ENCODE data around the gene DGCR8. TPM values are rescaled to one million over a fixed set of nuclear protein-coding genes. Genes with fewer than 3 reads are reported as not detected.

The DGCR8 gene
- total and polyA plus RNA-seq, 10 donors = 7.8 to 62.7 (median 31.4) TPM

DNA sequence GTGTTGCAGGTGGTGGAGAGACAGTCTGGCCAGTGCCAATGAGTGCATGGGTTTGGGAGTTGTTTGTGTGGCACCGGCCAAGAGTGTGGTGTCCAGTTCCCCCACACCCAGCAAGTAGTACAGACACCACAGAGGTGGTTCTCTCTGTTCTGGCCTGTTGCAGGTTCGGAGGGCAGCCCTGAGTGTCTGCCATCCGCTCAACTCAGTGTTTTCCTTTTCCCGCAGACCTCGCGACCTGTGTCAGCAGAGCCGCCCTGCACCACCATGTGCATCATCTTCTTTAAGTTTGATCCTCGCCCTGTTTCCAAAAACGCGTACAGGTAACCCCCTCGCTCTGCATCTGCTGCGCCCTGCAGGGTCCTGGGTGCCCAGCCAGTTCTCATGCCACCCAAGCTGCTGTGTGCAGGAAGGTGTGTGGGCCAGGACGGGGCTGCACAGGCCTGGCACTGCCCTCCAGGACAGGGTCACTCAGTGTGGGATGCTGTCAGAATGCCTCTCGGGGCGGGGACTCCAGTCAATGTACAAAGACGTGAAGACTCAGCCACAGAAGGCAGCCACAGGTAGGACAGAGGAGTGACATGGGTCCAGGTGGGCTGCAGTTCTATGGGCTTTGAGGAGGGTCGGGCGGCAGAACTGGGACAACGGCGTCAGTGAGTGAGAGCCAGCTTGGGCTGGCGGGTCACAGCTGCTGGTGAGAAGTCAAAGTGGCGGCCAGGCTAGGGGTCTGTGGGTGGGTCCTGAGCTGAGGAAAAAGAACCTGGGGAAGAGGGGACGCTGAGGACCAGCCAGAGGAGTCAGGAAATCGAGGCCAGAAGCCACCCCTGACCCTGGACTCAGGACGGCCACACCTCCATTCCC lies 43.3 kb upstream of the DGCR8 start:
- peaks cover 11 to 69% (median 52%) of the 10 kb centered on the region in 6 donors for H3K4me1 ChIP-seq
- H3K4me3 ChIP-seq = no peak overlapping the region
- intact Hi-C loops (cut with DNase I; ENCODE audit: low total_unique reads) = no loop called here
- no peak overlapping the region for H3K27ac ChIP-seq
- 79 to 92% (median 89%) methylated on average over 24 to 25 of the region's 25 CpGs for WGBS, 5 donors
- peaks cover 0 to 100% (median 34%) of the 10 kb centered on the region in 6 donors for H3K36me3 ChIP-seq
- DNase-seq = no peak
- TF ChIP-seq, protein P1, sequence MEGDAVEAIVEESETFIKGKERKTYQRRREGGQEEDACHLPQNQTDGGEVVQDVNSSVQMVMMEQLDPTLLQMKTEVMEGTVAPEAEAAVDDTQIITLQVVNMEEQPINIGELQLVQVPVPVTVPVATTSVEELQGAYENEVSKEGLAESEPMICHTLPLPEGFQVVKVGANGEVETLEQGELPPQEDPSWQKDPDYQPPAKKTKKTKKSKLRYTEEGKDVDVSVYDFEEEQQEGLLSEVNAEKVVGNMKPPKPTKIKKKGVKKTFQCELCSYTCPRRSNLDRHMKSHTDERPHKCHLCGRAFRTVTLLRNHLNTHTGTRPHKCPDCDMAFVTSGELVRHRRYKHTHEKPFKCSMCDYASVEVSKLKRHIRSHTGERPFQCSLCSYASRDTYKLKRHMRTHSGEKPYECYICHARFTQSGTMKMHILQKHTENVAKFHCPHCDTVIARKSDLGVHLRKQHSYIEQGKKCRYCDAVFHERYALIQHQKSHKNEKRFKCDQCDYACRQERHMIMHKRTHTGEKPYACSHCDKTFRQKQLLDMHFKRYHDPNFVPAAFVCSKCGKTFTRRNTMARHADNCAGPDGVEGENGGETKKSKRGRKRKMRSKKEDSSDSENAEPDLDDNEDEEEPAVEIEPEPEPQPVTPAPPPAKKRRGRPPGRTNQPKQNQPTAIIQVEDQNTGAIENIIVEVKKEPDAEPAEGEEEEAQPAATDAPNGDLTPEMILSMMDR (IDR thresholded peaks at IDR 0.05 in 8 of 11, conservative IDR thresholded peaks at IDR 0.05 in 3 of 11) = no peak
- no peak for TF ChIP-seq POLR2A (IDR thresholded peaks at IDR 0.05)
- peak in 1 of 3 donors; percentile 28 for TF ChIP-seq POLR2AphosphoS5 (IDR thresholded peaks at IDR 0.05)
- no peaks in the 10 kb centered on the region for H3K27me3 ChIP-seq (replicated peaks in 1 of 7)
- peaks cover 0 to 8% (median 0%) of the 10 kb centered on the region in 8 donors for H3K9me3 ChIP-seq

DNA sequence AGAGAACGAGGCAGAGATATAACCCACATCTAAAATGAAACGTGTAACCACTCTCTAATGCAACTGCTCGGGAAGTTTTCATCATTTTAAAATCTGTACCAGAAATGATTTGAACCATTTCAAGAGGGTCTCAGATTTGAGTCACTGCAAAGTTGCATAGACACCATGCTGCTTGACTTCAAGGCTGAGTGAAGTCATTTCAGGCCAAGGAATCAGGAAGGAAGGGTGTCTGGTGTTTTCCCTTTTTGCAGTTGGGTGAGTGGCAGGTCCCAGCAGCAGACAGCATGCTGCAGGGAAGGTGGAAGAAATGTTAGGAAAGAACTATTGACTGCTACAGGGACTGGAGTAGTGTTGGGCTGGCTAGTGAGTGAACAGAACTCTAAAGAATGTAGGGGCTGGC lies 42.6 kb upstream of the DGCR8 start:
- WGBS, 5 donors = 23 to 60% (median 33%) methylated on average over 3 of the region's 3 CpGs
- TF ChIP-seq POLR2AphosphoS5 (IDR thresholded peaks at IDR 0.05) (no peak), POLR2A (IDR thresholded peaks at IDR 0.05) (no peak)
- TF ChIP-seq, protein P1 (IDR thresholded peaks at IDR 0.05 in 8 of 11, conservative IDR thresholded peaks at IDR 0.05 in 3 of 11) = no peak
- Histone ChIP-seq H3K4me3 (no peak overlapping the region), H3K36me3 (peaks cover 0 to 100% (median 38%) of the 10 kb centered on the region in 6 donors), H3K27me3 (replicated peaks in 1 of 7) (no peaks in the 10 kb centered on the region), H3K9me3 (peaks cover 0 to 8% (median 0%) of the 10 kb centered on the region in 8 donors), H3K4me1 (peaks cover 11 to 62% (median 45%) of the 10 kb centered on the region in 6 donors), H3K27ac (no peak overlapping the region)
- no peak for DNase-seq
- intact Hi-C loops (cut with DNase I; ENCODE audit: low total_unique reads) = no loop called here

DNA sequence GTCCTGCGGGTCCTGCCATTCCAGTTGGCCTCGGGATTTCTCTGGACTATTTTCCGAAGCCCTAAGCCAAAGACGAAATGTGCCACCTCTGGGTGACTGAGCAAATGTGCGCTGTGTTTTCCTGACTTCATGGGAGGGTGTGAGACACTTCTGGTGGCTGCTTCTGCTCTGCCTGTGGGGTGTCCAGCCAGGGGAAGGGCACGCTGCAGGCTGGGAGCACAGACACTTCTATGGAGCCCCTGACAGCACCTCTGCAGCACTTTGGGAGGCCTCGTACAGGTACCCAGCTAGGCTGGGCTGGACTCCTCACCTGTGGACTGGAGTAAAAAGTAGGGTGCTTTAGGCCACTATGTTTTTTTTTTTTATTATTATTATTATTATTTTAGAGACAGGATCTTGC lies 41.5 kb upstream of the DGCR8 start:
- peaks cover 0 to 8% (median 0%) of the 10 kb centered on the region in 8 donors for H3K9me3 ChIP-seq
- H3K27ac ChIP-seq = no peak overlapping the region
- intact Hi-C loops (cut with DNase I; ENCODE audit: low total_unique reads) = no loop called here
- no peak for DNase-seq
- peaks cover 5 to 51% (median 34%) of the 10 kb centered on the region in 6 donors for H3K4me1 ChIP-seq
- no peak for TF ChIP-seq POLR2A (IDR thresholded peaks at IDR 0.05)
- TF ChIP-seq POLR2AphosphoS5 (IDR thresholded peaks at IDR 0.05) = no peak
- TF ChIP-seq, protein P1 (IDR thresholded peaks at IDR 0.05 in 8 of 11, conservative IDR thresholded peaks at IDR 0.05 in 3 of 11) = no peak
- no peak overlapping the region for H3K4me3 ChIP-seq
- WGBS, 5 donors = 89 to 99% (median 97%) methylated on average over 6 to 7 of the region's 7 CpGs
- H3K27me3 ChIP-seq (replicated peaks in 1 of 7) = no peaks in the 10 kb centered on the region
- H3K36me3 ChIP-seq = peaks cover 0 to 100% (median 45%) of the 10 kb centered on the region in 6 donors

DNA sequence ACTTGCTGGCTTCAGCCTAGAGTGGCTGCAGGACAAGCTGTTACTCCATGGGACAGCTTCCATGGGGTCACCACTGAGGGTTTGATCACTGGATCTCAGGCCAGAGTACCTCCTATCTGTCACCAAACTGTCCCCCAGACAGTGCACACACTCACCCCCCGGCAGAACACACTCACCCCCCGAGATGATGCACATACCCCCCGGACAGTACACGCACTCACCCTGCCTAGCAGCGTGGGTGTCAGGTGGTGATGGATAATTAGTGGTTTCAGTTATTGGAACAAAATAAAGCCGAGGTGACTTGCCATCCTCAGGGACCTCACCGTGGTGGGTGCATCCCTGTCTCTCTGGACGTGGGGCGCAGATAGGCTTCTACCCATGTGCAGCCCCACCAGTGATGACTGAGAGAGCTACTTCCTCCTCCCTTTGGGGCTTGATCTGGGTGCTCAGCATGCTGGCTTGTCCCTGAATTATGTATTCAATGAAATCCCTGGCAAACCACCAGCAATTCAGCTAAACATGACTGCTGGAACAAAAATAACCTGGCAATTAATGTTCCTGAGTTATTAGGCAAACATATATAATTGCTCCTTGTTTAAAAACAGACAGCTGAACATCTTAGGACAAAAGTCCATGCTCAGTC lies 40.2 kb upstream of the DGCR8 start:
- Histone ChIP-seq H3K27ac (no peak overlapping the region), H3K4me1 (peaks cover 0 to 38% (median 23%) of the 10 kb centered on the region in 6 donors), H3K4me3 (no peak overlapping the region), H3K36me3 (peaks cover 0 to 100% (median 56%) of the 10 kb centered on the region in 6 donors), H3K9me3 (peaks cover 0 to 3% (median 0%) of the 10 kb centered on the region in 8 donors), H3K27me3 (replicated peaks in 1 of 7) (no peaks in the 10 kb centered on the region)
- TF ChIP-seq POLR2A (IDR thresholded peaks at IDR 0.05) = no peak
- TF ChIP-seq POLR2AphosphoS5 (IDR thresholded peaks at IDR 0.05) = no peak
- TF ChIP-seq, protein P1 (IDR thresholded peaks at IDR 0.05 in 8 of 11, conservative IDR thresholded peaks at IDR 0.05 in 3 of 11) = no peak
- no peak for DNase-seq
- intact Hi-C loops (cut with DNase I; ENCODE audit: low total_unique reads) = no loop called here
- 91 to 96% (median 95%) methylated on average over 5 to 9 of the region's 9 CpGs for WGBS, 5 donors

Measured in spleen (tissue), 11 donors.